Fibroblast of the conjunctiva (primary cell): ENCODE results near the gene RASA3.
"Not testable (repeated sequence)": the region's sequence is repeated elsewhere in the genome, so short reads cannot be mapped to it uniquely, and the experiment has no call there.

Source experiments
- DNase-seq: peaks from one replicate; pipeline ENCODE4 v3.0.0-alpha.2; 2010; ENCODE audit warnings: low read depth

Gene RASA3

DNA sequence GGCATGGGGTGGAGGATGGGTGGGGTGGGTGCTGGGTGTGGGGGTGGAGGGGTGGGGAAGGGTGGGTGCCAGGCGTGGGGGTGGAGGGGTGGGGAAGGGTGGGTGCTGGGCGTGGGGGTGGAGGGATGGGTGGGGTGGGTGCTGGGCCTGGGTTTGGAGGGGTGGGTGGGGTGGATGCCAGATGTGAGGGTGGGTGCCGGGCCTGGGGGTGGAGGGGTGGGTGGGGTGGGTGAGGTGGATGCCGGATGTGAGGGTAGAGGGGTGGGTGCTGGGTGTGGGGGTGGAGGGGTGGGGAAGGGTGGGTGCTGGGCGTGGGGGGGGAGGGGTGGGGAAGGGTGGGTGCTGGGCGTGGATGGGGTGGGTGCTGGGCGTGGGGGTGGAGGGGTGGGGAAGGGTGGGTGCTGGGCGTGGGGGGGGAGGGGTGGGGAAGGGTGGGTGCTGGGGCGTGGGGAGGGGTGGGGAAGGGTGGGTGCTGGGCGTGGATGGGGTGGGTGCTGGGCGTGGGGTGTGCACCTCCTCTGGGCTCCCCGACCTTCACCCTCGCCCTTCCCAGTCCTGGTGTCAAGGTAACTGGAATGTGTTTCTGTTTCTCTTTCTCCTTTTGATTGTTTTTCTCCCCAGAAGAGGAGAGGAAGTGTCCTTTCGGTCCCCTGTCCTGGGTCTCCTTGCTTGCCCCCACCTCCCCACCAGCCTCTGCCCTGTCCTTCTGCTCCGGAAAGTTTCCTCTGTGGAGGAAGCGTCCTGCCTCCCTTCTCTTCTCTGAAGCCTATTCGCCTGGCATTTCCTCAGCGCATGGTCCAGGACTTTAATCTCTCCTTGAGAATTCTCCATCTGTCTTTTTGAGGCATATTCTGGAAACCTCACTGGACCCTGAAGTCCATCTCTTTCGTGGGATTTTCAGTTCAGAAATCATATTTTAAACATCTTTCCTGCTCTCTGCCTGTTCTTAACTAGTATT, 23.8 kb upstream of the RASA3 start:
- DNase-seq = no peak

DNA sequence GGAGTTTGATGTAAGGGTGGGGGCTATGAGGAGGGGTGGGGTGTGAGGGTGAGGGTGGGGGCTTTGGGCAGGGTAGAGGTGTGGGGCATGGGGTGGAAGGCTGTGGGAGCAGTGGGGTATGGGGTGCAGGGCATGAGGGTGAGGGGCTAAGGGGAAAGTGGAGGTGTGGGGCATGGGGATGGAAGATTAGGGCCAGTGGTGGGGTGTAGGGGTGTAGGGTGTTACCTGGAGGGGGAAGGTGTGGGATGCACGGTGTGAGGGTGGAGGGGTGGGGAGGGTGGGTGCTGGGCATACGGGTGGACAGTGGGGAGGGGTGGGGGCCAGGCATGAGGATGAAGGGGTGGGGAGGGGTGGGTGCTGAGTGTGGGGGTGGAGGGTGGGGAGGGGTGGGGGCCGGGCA, 22.9 kb upstream of the RASA3 start:
- no peak for DNase-seq

DNA sequence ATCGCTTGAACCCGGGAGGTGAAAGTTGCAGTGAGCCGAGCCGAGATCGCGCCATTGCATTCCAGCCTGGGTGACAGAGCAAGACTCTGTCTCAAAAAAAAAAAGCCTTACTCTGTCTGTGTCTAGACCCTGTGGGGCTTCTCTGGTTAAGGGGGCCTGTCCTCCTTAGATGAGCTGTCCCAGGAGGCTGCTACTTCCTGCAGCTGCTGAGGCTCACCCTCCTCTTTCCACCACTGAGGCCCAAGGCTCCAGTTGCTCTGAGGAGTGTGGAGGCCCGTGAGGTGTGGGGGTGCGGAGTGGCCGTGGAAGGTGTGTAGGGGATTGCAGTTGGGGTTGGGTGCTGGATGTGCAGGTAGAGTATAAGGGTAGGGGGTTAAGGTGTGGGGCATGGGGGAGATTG, 22.1 kb upstream of the RASA3 start:
- no peak for DNase-seq

DNA sequence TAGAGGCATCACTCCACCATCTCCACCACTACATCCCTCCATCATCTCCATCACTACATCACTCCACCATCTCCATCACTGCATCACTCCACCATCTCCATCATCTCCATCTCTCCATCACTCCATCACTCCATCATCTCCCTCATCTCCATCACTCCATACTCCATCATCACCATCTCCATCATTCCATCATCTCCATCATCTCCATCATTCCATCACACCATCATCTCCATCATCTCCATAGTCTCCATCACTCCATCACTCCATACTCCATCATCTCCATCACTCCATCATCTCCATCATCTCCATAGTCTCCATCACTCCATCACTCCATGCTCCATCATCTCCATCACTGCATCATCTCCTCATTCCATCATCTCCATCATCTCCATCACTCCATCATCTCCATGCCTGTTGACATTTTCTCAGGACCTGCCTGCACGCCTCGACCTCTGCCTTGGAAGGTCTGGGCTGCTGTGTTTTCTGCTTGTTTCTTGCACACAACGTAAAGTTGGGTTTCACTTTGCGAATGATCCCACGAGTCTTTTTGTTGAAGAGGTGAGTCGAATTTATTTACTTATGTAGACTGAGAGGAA, 21.2 kb upstream of the RASA3 start:
- no peak for DNase-seq

DNA sequence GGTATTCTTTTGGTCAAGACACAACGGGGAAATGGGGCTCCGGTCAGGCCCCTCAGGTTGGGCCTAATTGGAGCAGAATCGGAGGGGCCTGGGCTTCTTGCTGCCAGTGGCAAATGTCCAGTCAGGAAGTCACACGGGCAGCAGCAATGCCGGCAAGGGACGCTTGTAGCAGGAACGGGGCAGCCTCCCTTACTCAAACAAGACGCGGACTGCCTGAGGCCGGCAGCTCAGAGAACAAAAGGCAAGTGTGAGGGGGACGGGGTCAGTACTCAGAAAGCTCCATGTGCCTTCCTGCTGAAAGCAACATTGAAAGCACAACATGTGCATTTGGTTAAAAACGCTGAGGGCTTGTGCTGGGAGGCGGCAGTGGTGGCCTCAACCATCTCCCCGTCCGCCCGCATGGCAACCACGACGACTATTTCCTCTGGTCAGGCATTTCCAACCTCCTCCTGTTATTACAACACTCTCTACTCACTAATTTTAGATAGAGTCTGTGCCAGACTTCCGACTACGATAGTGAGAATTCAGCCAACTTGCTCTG, 20.5 kb upstream of the RASA3 start:
- no peak for DNase-seq

DNA sequence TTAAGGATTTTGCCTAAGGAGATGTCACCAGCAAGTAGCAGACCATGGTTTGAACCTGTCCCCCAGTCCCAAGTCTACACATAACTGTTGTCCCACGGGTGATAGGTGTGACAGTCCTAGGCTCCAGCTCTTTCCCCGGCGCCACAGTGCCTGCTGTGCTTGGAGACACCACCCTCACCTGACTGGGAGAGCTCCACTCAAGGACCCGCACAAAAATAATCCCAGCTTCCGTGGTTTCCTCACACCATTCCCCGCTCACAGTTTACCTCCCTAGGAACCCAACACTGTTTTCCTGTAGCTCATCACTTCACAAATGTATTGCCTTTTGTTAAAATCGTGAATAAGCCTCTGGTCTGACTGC, 19.8 kb upstream of the RASA3 start:
- DNase-seq = no peak

DNA sequence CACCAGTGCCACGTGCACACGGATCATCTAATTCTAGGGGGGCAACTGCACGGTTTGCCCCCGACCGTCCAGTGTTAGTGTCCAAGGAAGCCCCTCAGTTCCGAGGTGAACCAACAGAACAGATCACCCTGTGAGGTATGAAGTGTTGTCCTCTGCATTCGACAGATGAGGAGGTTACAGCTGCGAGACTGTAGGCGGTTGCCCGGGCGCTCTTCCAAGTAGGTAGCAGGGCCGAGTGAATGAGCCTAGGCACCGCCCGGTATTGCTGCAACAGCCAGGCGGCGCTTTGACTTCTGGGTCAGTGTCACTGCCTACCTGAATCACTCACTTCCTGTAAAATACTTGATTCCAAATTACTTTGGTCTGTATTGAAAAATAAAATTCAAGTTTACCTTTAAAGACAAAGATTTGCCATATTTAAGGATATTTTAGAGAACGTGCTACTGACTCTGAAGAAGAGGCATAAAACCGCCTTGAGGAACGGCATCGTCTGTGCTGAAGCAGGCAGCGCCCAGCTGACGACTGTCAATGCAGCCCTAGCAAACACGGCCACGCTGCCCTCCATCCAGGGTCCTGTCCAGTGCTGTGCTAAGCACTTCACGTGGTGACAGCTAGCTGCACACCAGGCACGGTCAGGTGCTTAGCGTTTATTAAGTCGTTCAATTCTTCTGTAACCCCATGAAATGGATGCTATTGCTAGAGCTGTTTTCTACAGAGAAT, 19.3 kb upstream of the RASA3 start:
- no peak for DNase-seq

DNA sequence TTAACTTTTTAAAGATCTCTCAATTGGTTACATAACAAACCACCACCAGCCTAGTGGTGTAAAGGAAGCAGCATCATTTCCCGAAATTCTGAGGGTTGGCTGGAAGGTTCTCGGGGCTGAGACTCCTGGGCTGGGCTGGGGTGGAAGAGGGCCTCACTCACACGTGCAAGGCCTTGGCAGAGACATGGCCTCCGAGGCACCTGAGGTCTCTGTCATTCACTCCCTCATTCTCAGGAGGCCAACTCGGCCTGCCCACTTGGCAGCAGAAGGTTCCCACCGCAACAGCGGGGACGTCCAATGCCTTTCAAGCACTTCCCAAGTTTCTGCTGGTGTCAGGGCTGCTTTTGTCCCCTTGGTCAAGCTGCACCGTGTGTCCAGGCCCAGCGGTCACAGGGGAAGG, 18.6 kb upstream of the RASA3 start:
- DNase-seq = no peak

DNA sequence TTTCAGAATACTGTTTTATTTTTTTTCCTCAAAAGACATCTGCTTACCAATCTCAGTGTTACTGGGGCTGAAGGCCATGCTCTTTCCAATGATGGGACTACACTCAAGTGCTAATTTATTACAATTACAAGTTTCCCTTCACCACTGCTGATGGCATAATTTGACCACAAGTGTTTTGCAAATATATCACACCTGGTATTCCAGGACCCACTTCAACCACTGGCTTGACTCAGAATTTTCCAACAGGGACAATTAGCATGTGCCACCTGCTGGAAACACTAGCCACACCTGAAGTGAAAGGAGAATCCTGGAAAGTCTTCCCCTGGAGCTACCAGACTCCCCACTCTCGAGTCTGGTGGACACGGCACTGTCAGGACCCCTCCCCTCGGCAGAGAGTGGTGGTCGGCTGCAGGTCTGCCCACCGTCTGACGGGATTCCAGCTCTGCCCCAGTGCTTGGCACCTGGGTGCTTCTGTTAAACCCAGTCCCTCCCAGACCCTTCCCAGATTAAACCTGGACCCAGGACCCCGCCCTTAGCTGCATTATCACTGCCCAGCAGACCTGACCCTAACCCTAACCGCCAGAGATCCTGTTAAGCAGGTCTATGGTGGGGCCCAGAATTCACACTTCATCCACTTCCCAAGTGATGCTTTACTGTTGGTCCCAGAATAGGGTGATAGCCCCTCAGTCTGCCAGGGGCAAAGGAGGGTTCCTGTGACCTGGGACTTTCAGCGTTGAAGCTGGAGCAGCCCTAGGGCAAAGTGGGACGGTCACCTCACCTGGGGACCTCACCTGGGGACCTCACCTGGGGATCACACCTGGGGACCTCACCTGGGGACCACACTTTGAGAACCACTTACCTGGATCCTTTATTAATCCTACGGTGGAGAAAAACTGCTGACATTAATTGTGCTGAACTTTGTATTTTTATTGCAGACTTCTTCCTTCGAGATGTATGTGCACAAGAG, 17.6 kb upstream of the RASA3 start:
- DNase-seq = no peak

DNA sequence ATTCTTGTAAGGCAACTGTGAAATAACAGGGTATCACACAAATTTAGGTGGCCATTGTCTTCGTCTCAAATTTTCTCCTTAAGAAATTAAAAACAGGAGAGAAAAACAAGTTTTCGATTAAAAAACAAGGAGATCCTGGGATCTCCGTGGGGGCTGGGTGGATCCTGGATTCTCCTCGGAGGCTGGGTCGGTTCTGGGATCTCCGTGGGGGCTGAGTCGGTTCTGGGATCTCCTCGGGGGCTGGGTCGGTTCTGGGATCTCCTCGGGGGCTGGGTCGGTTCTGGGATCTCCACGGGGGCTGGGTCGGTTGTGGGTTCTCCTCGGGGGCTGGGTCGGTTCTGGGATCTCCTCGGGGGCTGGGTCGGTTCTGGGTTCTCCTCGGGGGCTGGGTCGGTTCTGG, 16.5 kb upstream of the RASA3 start:
- not testable (repeated sequence) for DNase-seq

- no peak for DNase-seq
Observed at GRCh38 chr13:114148521-114148855, 16.1 kb upstream of the RASA3 start.

- DNase-seq = no peak
Observed at GRCh38 chr13:114147803-114148520, 15.5 kb upstream of the RASA3 start.

GRCh38 chr13:114146629-114147028, 14.2 kb upstream of the RASA3 start:
- no peak for DNase-seq

DNA sequence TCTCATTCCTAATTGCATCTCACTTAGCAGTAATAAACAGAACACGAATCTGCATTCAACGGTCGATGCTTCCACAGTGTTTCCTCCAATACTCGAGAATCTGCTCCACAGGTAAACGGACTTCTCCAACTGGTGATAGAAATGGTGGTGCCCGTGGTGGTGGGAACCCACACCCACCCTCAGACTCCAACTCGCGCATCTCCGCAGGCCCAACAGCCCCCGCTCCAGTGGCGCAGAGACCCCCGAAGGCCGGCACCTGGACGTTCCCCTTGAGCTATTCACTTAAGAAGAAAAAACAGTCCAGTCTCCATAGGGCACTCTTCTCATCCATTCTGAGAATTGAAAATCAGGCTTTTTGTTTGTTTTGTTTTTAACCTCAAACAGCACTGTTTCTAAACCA, 13.8 kb upstream of the RASA3 start:
- no peak for DNase-seq

GRCh38 chr13:114145722-114146121, 13.3 kb upstream of the RASA3 start:
- no peak for DNase-seq

DNA sequence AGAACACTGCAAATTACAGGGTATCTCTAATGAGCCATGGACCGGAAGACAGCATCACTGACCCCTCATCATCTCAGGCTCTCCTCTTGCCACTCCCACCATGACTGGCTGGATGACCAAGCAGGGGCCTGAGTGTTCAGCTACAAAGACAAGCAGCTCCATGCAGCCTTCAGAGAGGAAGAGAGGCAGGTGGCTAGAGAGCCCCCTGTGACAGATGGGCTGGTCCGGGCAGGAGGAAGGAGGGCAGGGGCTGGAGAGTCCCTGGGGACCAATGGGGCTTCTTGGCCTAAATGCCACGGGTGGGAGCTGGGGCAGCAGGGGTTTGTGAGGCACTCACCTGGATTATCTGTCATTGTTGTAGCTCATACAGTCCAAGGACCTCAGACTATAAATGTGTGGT, 12.8 kb upstream of the RASA3 start:
- no peak for DNase-seq

DNA sequence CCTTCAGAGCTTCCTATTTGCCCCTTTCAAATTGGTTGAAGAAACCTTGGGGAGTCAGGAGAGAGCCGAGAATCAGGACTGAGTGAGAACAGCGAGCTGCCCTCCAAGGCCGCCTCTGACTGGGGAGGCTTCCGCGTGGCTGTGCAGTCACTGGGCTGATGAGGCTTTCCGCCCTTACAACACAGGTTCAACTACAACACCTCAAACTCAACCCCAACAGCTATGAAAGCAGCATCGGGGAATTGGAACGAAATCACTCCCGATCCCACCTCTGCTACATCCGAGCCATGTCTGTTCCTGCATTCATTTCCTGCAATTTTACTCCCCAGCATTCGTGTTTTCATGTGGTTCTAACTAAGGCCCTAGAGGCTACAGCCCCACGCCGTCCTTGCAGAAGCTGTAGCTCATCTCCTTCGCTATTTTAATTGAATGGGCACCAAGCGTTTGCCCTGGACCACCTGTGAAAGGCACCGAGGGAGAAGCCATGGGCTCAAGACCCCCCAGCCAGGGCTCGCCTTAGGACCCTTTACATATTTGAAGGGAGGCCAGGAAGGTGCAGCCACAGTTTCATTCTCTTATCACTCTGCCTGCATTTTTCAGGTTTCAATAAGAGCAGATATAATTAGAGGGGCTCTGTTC, 12.3 kb upstream of the RASA3 start:
- no peak for DNase-seq

DNA sequence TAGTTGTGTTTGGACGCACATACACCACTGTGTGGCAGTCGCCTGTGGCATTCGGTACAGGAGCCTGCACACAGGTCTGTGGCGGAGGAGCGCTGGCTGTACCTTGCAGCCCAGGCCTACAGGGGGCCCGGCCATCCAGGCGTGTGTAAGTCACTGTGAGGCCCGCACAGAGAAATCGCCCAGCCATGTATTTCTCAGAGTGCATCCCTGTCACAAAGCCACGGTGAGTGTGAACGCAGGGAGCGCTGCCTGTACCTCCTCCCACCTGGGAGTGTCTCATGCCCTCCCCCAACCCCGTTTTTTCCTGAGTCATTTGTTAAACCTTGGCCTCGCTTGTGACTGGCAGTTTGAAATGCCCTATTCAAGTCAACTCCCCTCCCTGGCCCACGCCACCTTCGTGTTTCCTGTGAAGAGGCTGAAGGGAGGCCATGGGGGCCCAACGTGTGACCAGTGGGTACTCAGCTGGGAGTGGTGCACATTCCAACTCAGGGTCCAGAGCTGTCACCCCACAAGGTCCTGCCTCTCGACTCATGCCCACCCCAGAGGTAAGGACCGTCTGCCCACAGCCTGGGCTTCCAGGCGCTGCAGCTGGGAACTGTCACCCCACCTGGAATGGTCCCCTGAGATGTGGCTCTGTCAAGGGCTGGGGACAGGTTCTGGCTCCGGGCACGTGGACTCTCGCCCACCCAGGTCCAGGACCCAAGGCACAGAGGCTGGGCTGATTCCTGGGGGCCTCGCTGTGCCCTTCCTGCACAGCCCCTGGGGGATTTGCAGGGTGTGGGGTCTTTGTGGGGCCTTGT, 11.6 kb upstream of the RASA3 start:
- no peak for DNase-seq

DNA sequence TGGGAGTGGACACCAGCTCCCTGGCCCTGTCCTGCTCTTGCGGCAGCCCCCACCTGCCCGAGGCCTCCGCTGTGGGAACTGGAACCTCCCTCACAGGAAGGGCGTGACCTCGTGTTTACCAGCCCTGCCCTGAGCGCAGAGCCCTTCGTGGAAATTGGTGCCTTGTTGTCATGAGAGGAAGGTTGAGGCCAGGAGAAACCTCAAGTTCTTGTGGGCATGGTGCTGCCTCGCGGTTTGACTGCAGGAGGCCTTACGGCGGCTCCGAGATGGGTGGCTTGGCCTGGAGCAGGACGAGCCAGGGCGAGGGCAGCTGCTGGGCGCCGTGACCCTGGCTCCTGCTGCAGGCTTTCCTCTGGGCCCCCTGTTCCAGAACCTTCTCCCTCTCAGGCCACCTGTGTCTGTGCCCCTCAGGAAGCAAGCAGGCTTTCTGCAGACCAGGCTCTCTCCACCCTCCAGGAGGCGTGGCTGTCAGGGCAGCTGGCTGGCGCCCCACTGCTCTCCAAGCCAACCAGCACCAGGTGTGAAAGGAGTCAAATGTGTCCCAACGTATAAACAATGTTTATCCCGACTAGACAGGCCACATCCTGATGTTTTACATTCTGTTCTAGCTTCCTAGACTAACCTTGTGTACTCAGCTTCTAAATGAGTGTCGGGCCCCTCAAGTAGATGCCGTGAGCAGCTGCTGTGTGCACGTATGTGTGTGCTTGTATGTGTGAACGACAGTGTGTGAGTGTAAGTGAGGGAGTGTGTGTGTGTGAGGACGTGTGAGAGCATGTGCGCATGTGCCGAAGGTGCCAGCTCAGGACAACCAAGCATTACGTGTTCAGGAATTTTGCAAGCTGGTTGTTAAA, 10.4 kb upstream of the RASA3 start:
- no peak for DNase-seq
